Measurements from ENCODE around the gene OR6C70.

DNA sequence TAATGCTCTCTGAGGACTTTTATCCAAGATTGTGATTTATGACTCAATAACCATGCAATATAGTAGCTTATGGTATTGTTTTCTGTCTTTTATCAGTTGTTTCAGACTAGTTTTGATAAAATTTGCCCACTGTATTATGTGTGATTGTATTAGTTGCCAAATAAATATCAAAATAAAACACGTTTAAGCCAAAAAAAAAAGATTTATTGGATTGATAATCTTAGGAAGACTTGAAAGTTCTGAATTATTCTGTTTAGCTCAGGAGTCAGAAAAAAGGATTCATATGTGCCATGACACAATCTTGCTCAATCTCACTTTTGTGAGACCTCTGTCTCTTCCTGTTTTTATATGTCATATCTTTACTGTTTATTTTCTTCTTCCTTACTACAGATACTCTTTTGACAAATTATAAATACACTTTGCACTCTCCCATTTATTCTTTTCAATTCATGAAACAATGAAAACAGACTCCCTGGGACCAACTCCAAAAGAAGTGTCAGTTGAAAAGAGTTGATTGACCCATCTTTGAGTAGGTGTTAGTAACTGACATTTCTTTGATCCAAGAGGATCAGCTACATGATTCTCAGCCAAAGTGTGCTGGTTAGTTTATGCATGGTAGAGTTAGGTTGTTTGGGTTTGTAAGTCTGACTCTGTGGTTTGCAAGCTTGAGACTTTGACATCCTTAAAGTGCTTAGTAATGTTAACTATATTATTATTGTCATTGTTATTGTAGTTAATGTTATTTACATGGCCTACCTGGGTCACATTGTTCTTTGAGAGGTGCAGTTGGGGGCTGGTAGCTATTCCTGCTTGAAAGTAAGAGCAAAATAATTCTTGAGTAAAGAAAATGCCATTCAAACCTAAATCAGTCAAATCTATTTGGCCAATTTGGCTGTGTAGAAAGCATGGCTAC lies 41.4 kb downstream of the OR6C70 start:
- TF ChIP-seq, protein P1, sequence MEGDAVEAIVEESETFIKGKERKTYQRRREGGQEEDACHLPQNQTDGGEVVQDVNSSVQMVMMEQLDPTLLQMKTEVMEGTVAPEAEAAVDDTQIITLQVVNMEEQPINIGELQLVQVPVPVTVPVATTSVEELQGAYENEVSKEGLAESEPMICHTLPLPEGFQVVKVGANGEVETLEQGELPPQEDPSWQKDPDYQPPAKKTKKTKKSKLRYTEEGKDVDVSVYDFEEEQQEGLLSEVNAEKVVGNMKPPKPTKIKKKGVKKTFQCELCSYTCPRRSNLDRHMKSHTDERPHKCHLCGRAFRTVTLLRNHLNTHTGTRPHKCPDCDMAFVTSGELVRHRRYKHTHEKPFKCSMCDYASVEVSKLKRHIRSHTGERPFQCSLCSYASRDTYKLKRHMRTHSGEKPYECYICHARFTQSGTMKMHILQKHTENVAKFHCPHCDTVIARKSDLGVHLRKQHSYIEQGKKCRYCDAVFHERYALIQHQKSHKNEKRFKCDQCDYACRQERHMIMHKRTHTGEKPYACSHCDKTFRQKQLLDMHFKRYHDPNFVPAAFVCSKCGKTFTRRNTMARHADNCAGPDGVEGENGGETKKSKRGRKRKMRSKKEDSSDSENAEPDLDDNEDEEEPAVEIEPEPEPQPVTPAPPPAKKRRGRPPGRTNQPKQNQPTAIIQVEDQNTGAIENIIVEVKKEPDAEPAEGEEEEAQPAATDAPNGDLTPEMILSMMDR (IDR thresholded peaks at IDR 0.05): no peak
- no peak for TF ChIP-seq POLR2A (IDR thresholded peaks at IDR 0.05)

Data from prostate gland (tissue), 2 donors.